DND-41 (cell line): Measurements from ENCODE around the gene LSM3.
A peak's percentile ranks its signal among the peaks of the same experiment; 100 is the strongest.

Experiments
- ATAC-seq: fragments of 200-7000 bp; cut with Tn5 transposase; 3 replicates; pipeline ENCODE4 v1.9.1; 2021; ENCODE audit warnings: low read depth; ENCODE audit not compliant: insufficient read depth
- DNase-seq: peaks from one replicate; pipeline ENCODE4 v3.0.0-alpha.2; 2020
- H2AFZ ChIP-seq: 2 replicates; pipeline ENCODE4 v1.6.0; 2012; ENCODE audit warnings: low read depth, low read length
- H3K27ac ChIP-seq: 2 replicates; pipeline ENCODE4 v1.5.1; 2012; ENCODE audit warnings: low read length, inconsistent platforms
- H3K27me3 ChIP-seq: fragments of 200-600 bp; sonication (generic); 2 replicates; pipeline ENCODE4 v1.6.0; 2012; ENCODE audit warnings: low read length, mild to moderate bottlenecking, inconsistent platforms; ENCODE audit not compliant: insufficient read depth, poor library complexity
- H3K36me3 ChIP-seq: 2 replicates; pipeline ENCODE4 v1.5.1; 2012; ENCODE audit warnings: low read length, inconsistent platforms; ENCODE audit not compliant: insufficient read depth
- H3K4me1 ChIP-seq: 2 replicates; pipeline ENCODE4 v1.5.1; 2012; ENCODE audit warnings: mild to moderate bottlenecking, low read length; ENCODE audit not compliant: insufficient read depth
- H3K4me2 ChIP-seq: 2 replicates; pipeline ENCODE4 v1.6.0; 2012; ENCODE audit warnings: mild to moderate bottlenecking, moderate library complexity, low read length, inconsistent platforms; ENCODE audit not compliant: insufficient read depth
- H3K4me3 ChIP-seq, 2 experiments: fragments of 200-600 bp in 1 of 2; shearing (Covaris generic) in 1 of 2; 2 replicates each; pipeline ENCODE4 v1.5.1; 2012 to 2016; ENCODE audit warnings: inconsistent platforms in 2 of 2, low read length in 2 of 2, mild to moderate bottlenecking in 2 of 2, low read depth in 1 of 2, moderate library complexity in 1 of 2
- H3K79me2 ChIP-seq: 2 replicates; pipeline ENCODE4 v1.6.0; 2012; ENCODE audit warnings: low read length, inconsistent platforms; ENCODE audit not compliant: insufficient read depth
- H3K9ac ChIP-seq: 2 replicates; pipeline ENCODE4 v1.6.0; 2012; ENCODE audit warnings: low read depth, mild to moderate bottlenecking, inconsistent platforms, low read length, moderate library complexity
- H3K9me3 ChIP-seq: 2 replicates; pipeline ENCODE4 v1.5.1; 2012; ENCODE audit warnings: low read length, moderate library complexity, mild to moderate bottlenecking, inconsistent platforms; ENCODE audit not compliant: insufficient read depth, severe bottlenecking
- H4K20me1 ChIP-seq: 2 replicates; pipeline ENCODE4 v1.6.0; 2012; ENCODE audit warnings: low read length; ENCODE audit not compliant: insufficient read depth
- EZH2 ChIP-seq: IDR thresholded peaks from 3 replicates; pipeline ENCODE4 v1.6.1; 2012; ENCODE audit warnings: borderline replicate concordance, low read depth, mild to moderate bottlenecking, moderate library complexity, low read length, inconsistent platforms; ENCODE audit not compliant: severe bottlenecking
- TF ChIP-seq, protein P1 (sequence below): IDR thresholded peaks from 2 replicates; pipeline ENCODE4 v1.5.1; 2012; ENCODE audit warnings: borderline replicate concordance, low read length, moderate library complexity, mild to moderate bottlenecking; ENCODE audit not compliant: poor library complexity, severe bottlenecking; ENCODE audit errors: extremely low read depth

The LSM3 gene

DNA sequence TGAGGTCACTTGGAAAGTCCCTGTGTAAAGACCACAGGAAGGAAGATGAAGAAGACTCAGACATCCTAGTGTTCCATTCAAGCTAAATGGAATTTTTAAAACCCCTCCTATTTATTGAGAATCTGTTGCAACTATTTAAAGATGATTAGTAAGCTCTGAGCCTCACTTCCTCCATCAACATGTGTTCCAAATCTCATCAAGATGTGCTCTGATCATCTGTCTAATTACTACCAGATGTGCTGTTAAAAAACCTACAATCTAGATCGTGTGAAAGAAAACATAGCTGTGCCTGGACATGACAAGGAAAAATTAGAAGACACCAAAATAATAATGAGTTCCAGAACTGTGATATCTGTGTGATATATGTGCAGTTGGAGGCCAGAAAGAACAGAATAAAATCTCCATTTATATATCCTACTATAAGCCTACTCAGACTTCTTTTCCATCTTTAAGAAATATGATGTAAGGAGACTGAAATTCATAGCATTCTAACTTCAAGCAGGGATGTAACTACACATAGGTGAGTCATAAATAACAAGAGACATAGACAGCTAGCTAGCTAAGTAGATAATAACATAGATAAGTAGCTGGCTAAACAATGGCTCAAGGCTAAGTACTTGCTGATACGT lies 8.0 kb upstream of the LSM3 start:
- ATAC-seq = no peak
- Histone ChIP-seq H3K4me2 (no peak overlapping the region), H3K27ac (no peak overlapping the region), H3K9ac (no peak overlapping the region), H3K36me3 (peaks cover 71% of the 10 kb centered on the region), H3K27me3 (no peaks in the 10 kb centered on the region), H3K9me3 (no peaks in the 10 kb centered on the region), H3K4me3 (no peak overlapping the region), H3K4me1 (peaks cover 16% of the 10 kb centered on the region), H2AFZ (no peak overlapping the region), H4K20me1 (peaks cover 17% of the 10 kb centered on the region), H3K79me2 (peaks cover 9% of the 10 kb centered on the region; the same call in 1 of the 2 replicates)
- DNase-seq = no peak
- TF ChIP-seq, protein P1, sequence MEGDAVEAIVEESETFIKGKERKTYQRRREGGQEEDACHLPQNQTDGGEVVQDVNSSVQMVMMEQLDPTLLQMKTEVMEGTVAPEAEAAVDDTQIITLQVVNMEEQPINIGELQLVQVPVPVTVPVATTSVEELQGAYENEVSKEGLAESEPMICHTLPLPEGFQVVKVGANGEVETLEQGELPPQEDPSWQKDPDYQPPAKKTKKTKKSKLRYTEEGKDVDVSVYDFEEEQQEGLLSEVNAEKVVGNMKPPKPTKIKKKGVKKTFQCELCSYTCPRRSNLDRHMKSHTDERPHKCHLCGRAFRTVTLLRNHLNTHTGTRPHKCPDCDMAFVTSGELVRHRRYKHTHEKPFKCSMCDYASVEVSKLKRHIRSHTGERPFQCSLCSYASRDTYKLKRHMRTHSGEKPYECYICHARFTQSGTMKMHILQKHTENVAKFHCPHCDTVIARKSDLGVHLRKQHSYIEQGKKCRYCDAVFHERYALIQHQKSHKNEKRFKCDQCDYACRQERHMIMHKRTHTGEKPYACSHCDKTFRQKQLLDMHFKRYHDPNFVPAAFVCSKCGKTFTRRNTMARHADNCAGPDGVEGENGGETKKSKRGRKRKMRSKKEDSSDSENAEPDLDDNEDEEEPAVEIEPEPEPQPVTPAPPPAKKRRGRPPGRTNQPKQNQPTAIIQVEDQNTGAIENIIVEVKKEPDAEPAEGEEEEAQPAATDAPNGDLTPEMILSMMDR = no peak
- no peak for TF ChIP-seq EZH2

DNA sequence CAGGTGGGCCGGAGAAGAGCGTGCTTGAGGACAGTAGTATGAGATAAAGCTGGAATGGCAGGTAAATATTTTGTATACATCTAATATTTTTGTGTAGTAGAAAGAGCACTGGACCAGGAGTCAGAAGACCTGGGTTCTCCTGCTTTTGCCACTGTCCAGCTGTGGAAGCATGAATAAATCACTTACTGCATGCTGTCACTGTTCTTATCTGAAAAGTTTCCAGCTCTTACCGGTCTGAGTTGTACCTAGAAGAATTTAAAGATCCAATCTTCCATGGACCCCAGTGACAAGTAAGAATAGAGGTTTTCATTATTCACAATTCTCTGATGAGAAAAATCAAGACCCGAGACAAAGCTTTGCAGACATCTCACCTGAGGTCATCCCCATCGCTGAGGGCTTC lies 6.1 kb upstream of the LSM3 start:
- no peak overlapping the region for H3K9ac ChIP-seq
- peaks cover 35% of the 10 kb centered on the region for H3K4me1 ChIP-seq
- TF ChIP-seq, protein P1 = no peak
- no peak for TF ChIP-seq EZH2
- no peak overlapping the region for H2AFZ ChIP-seq
- H4K20me1 ChIP-seq = peaks cover 31% of the 10 kb centered on the region
- H3K9me3 ChIP-seq = no peaks in the 10 kb centered on the region
- peaks cover 13% of the 10 kb centered on the region for H3K79me2 ChIP-seq
- DNase-seq (no peak), ATAC-seq (no peak)
- H3K27me3 ChIP-seq = no peaks in the 10 kb centered on the region
- H3K27ac ChIP-seq = no peak overlapping the region
- H3K4me3 ChIP-seq = no peak overlapping the region
- peaks cover 54% of the 10 kb centered on the region for H3K36me3 ChIP-seq
- no peak overlapping the region for H3K4me2 ChIP-seq

DNA sequence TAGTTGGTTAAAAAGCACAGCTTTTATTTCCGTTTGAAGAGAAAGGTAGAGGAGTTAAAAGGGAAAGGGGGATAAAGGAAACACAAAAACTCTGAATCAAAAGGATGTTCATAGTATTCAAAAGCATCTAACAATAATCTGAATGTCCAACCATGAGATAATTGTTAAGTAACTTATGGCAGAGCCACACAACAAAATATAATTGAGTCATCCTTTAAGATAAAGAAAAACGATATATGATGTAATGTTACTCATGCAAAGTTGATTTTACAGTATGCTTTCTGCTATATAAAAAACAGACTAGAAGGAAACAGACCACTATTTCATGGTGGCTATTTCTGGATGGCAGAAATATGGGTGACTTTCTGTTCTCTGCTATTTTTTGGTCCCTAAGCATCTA lies 4.1 kb upstream of the LSM3 start:
- Histone ChIP-seq H2AFZ (no peak overlapping the region), H3K36me3 (peaks cover 35% of the 10 kb centered on the region), H3K9me3 (no peaks in the 10 kb centered on the region), H3K4me1 (peaks cover 44% of the 10 kb centered on the region), H3K9ac (peak overlapping the region; percentile 6; the same call in 1 of the 2 replicates), H3K4me3 (no peak overlapping the region), H3K27ac (no peak overlapping the region), H4K20me1 (peaks cover 32% of the 10 kb centered on the region), H3K79me2 (peaks cover 30% of the 10 kb centered on the region), H3K27me3 (no peaks in the 10 kb centered on the region), H3K4me2 (0 out of 2 replicates have a peak overlapping the region, but pooled peaks have one; percentile 50)
- no peak for TF ChIP-seq EZH2
- TF ChIP-seq, protein P1 = no peak
- no peak for ATAC-seq
- no peak for DNase-seq
